ENCODE data around the gene NXPH1. TPM values are rescaled to one million over a fixed set of nuclear protein-coding genes. Genes with fewer than 3 reads are reported as not detected.
A peak's percentile ranks its signal among the peaks of the same experiment; 100 is the strongest.

NXPH1 gene
- total RNA-seq, 1 donor = not detected

- DNase-seq (ENCODE audit: low read depth in 2 of 3, low spot score in 2 of 3) = no peak
Observed at GRCh38 chr7:8435590-8436545, 2.5 kb downstream of the NXPH1 start.

DNA sequence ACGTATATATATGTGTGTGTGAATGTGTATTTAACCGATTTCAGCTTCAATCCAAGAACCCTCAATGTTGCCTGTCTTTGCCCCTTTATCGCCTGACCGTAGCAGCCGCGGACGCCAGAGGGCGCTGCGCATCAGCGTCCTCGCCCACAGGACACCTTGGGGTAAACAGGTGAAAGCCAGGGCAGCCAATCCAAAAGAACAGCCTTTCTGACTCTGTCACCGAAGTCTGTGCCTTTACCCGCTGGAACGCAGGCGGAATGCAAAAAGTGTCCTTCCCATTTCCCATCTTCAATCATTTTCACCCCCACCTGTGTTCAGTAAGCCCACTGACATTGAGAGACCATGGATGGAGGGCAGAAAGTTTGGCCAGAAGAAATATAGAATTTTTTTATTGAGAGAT is 3.6 kb downstream of the NXPH1 start:
- DNase-seq (ENCODE audit: low read depth in 2 of 3, low spot score in 2 of 3) = peak in 2 of 3 donors; percentile 35 to 50

- no peak for DNase-seq (ENCODE audit: low read depth in 2 of 3, low spot score in 2 of 3)
Observed at GRCh38 chr7:8437606-8438005, 4.2 kb downstream of the NXPH1 start.

DNA sequence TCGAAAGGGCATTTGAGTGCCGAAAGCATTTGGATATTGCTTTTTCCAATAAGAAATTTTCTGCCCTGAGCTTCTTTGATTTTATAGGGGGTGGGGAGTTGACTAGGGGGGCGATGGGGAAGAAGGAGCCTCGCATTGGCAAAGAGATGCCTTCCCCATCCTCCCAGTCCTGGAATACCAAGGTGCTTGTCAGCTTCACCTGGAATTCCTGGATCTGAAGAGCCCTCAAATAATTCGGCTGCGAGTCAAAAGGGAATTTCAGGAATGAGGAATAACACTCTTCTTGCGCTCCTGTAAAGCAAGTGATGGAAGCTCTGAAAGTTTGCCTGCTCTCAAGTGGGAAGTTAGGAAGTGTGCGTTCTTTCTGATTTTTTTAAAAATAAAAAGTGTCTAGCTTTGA is 7.3 kb downstream of the NXPH1 start:
- DNase-seq (ENCODE audit: low read depth in 2 of 3, low spot score in 2 of 3) = no peak

- DNase-seq (ENCODE audit: low read depth in 2 of 3, low spot score in 2 of 3) = no peak
Observed at GRCh38 chr7:8441106-8441965, 7.9 kb downstream of the NXPH1 start.

- no peak for DNase-seq (ENCODE audit: low read depth in 2 of 3, low spot score in 2 of 3)
Observed at GRCh38 chr7:8442051-8442813, 8.8 kb downstream of the NXPH1 start.

DNA sequence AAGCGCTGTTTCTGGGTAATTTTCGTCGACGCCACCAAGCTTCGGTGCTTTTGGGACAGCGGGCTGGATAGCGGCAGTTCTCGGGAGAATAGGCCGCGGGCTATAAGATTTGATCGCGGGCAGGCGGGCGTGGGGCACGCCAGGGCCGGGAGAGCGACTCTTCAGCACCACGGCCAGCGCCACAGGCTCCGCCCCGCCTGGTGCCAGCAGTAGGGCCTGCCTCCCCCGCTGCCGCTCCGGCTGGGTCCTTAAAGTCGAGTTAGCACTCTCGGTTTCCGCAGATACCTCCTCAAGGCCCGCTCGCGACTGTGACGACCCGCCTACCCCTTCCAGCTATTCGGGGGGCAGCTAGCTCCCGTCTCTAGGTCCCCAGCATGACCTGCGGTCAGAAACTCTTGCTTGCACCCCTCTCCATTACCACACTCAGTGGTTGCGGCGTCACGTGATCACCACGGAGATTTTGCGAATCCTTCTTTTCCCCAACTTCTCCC is 9.4 kb downstream of the NXPH1 start:
- peak in 2 of 3 donors; percentile 79 to 87 for DNase-seq (ENCODE audit: low read depth in 2 of 3, low spot score in 2 of 3)

DNA sequence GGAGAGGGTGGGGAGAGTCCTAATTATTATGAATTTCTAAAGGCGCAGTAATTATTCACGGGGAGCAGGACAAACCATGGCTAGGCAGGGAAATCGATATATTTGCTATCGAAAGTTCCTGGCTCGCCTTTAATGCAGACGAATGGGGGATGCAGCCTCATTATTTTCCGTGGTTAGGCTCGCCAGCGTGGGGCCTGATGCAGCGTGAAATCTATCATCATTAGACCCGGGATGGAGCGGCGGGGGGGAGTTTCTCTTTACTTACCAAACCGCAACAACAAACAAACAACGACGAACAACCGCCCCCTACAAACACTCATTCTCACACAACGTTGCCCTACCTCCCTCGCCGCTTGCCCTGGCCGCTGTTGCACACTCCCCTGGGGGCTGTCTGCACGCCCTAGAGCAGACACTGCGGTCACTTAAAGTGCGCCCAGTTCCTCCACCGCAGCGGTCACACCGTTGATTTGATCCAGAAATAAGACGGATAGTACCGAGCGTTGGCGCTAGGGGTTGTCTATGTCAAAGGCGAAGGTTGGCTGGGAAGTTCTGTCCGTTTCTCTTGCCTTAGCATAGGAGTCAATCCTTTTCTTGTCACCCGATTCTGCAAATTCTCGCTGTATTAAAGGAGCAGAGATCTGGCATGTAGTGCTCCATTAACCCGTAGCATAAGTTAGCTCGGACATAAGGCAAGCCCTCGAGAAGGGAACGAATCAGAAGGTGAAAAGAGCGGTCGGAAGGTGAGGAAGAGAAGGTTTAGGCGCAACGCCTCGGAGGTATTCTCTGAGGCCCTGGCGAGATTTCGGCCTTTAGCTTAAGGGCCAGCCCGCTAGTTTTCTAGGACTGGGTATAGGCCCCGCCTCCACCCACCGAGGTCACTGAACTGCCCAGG is 10.4 kb downstream of the NXPH1 start:
- DNase-seq (ENCODE audit: low read depth in 2 of 3, low spot score in 2 of 3) = peak in 1 of 3 donors; percentile 28

DNA sequence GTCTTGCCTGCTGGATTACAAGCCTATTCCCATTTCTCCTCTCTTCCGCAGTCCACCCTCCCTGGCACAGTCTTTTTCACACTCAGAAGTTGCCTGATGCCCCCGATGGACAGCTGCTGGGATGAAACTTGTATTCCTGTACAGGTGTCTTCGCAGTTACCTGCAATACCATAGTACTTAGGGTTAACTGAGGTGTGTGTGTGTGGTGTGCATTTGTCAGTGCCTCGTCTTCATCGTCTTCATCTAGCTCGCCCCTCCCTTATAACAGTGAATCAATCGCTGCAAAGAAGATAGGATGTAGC is 11.0 kb downstream of the NXPH1 start:
- no peak for DNase-seq (ENCODE audit: low read depth in 2 of 3, low spot score in 2 of 3)

- DNase-seq (ENCODE audit: low read depth in 2 of 3, low spot score in 2 of 3) = no peak
Observed at GRCh38 chr7:8453535-8453934, 20.1 kb downstream of the NXPH1 start.

- DNase-seq (ENCODE audit: low read depth in 2 of 3, low spot score in 2 of 3) = no peak
Observed at GRCh38 chr7:8455426-8455825, 22.0 kb downstream of the NXPH1 start.

DNA sequence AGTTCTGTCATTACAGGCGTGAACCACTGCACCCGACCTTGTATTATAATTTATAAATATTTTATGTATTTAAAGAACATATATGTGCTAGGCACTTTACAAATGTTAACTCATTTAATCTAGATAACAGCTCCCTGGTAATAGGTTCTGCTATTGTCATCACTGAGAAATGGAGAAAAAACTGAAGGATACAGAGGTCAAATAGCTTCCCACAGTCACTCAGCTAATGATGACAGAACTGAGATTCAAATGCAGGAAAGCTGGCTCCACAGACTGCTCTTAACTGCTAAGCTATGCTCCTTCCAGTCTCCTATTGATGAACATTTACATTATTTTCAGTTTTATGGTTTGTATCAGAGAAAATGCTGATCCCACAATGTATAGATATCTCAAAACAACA is 28.9 kb downstream of the NXPH1 start:
- no peak for DNase-seq (ENCODE audit: low read depth in 2 of 3, low spot score in 2 of 3)

DNA sequence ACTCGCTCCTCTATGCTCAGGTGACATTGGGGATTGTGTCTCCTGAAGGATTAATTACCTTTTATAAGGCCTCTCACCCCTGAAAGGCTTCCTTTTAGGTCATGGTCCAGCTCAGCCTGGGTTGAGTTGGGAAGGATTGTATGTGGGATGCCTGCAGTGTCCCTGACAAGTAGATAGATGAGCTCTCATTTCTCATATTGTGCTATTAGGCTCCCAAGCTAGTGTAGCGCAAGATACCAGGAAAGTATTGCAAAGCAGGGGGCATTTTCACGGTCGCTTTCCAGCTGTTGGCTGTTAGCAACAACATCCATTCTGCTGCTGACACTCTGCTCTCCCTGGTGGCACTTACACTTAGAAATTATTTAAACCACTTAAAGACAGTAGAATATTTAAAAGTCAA is 31.9 kb downstream of the NXPH1 start:
- DNase-seq (ENCODE audit: low read depth in 2 of 3, low spot score in 2 of 3) = no peak

DNA sequence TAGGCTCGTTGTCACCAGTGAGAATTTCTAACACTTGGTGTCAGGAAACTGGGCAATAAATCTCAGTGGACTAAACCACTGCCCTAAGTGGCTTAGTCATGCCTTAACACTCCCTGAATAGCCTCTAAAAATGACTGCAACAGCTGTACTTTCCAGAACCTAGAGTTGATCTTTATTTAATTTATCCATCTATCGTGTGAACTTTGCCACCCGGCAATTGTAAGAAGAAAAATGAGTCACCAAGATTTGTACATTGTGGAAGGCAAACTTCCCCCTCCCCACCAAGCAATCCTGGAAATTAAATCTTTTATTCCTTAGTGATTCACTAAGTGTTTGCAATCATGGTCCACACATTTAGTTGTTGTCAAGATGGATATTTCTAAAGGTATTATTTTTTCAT is 47.1 kb downstream of the NXPH1 start:
- no peak for DNase-seq (ENCODE audit: low read depth in 2 of 3, low spot score in 2 of 3)

DNA sequence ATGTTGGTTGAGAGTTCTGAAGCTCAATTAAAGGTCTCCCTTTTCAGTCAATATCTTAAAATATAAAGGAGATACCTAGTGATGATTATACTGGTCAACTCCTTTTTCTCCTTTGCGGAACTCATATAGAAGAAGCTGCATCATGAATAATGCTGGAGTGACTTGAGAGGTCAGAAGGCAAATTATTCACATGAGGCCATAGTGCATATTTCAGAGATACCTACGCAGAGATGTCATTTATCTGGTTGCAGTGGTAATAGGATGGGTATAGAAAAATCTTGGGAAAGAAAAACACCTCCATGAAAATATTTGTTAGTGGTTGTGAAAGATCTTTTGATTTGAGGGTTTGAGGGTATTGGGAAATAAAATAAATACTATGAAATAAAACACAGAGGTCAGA is 47.7 kb downstream of the NXPH1 start:
- DNase-seq (ENCODE audit: low read depth in 2 of 3, low spot score in 2 of 3) = no peak

DNA sequence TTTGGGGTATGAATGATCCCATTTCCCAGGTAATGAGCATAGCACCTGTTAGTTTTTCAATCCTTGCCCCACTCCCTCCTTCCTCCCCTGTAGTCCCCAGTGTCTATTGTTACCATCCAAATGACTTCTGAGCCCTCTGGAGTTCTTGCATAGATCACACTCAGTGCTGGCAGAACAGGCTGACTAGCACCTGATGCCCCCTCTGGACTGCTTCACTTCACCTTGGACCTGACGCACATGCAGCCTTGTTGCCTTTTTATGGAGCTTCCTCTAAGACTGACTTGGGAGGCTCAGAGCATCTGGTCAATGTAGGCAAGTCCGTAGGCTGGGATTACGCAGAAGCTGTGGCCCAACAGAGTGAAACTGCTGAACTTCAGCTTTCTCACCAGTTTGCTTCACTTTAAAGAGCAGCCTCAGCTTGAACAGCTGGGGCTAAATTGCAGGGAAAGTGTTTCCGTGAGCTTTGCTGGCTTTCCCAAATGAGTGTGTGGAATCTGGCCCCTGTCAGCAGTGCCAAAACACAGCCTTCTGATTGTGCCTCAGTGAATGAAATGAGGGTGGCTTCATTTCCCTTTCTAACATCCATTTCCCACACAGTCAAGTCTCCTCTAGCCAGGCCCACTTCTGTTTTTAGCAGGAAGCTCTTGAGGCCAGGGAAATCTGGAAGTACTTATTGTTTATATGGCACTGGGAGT is 48.5 kb downstream of the NXPH1 start:
- no peak for DNase-seq (ENCODE audit: low read depth in 2 of 3, low spot score in 2 of 3)

DNA sequence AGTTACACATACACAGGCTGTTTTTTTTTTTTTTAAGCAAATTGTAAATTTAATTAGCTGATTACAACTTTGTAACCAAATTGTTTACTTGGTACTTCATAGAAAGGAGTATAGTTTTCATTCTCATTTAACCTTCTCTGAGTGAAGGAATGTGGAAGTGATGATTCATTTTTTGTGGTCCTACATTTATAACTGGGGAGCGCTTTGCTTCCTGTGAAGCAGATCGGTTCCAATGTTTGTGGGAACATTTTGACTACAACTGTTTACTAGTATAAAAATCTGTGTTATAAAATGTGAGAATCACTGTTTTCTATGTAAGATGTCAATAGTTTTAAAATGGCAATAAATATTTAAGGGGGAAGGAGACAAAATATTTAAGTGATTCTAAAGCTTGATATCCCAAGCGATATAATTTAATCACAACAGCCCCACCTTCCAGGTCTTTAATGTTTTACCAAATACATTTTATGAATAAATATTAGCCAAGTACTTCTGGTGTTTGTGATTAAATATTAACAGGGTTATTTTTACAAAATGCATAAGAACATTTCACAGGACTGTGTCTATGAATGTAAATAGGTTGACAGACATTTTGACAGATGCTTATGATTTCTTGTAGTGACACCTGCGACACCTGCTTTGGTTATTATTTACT is 57.1 kb downstream of the NXPH1 start:
- no peak for DNase-seq (ENCODE audit: low read depth in 2 of 3, low spot score in 2 of 3)

DNA sequence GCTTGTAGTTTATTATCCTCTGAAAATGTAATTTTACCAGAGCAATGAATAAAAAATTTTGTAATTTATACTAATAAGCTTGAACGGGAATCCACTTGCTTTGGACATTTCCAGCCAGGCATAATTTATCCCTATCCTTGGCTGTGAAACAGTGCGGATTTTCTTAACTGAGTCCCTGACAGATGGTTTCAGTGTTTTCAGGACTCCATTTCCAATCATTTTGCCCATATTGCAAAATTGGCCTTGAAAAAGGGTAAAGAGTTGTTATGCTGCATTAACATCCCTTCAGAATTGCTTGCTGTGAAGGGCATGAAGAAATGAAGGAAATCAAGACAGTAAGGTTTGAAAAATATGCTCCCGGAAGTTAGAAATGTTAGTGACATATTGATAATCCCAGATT is 57.7 kb downstream of the NXPH1 start:
- no peak for DNase-seq (ENCODE audit: low read depth in 2 of 3, low spot score in 2 of 3)
